Naive thymus-derived CD4-positive, alpha-beta T cell (primary cell): Measurements from ENCODE around the gene ZEB1. TPM values are rescaled to one million over a fixed set of nuclear protein-coding genes. Genes with fewer than 3 reads are reported as not detected.
A peak's percentile ranks its signal among the peaks of the same experiment; 100 is the strongest.

Experiments
- ATAC-seq: fragments of 150-1000 bp; cut with Tn5 transposase; 2 replicates; pipeline ENCODE4 v1.10.0; 2021; ENCODE audit warnings: mild to moderate bottlenecking, moderate library complexity
- CTCF ChIA-PET: fragments of 350-600 bp; sonication (Branson Sonifier 250); formaldehyde crosslinking; loops from one replicate; lab custom pipeline; 2021; ENCODE audit warnings: antibody characterized with exemption; lab: Charles Lee
- POLR2A ChIA-PET: fragments of 350-600 bp; sonication (Branson Sonifier 250); formaldehyde crosslinking; loops from one replicate; lab custom pipeline; 2021; ENCODE audit warnings: antibody characterized with exemption, inconsistent platforms; lab: Charles Lee
- DNase-seq, 9 donors: peaks; one replicate each; pipeline versions ENCODE4 v3.0.0 to v3.0.0-alpha.2; 2020 to 2022; ENCODE audit warnings: mixed read lengths in 1 of 9
- H3K27ac ChIP-seq: one replicate; pipeline ENCODE4 v1.7.0; 2013; ENCODE audit warnings: mild to moderate bottlenecking, low read depth, low read length, moderate library complexity
- H3K27me3 ChIP-seq, 2 donors: one replicate each; pipeline ENCODE4 v1.7.0; 2013; ENCODE audit warnings: low read length in 2 of 2, mild to moderate bottlenecking in 2 of 2, moderate library complexity in 2 of 2; ENCODE audit not compliant: control insufficient read depth in 2 of 2, insufficient read depth in 2 of 2
- H3K36me3 ChIP-seq, 3 experiments: 1 replicate in 2 of 3; 2 replicates in 1 of 3; pipeline ENCODE4 v1.7.0; 2013; ENCODE audit warnings: low read length in 3 of 3, mild to moderate bottlenecking in 3 of 3, moderate library complexity in 1 of 3; ENCODE audit not compliant: insufficient read depth in 3 of 3, control insufficient read depth in 2 of 3
- H3K4me1 ChIP-seq, 2 donors: one replicate each; pipeline ENCODE4 v1.7.0; 2013; ENCODE audit warnings: low read length in 2 of 2, mild to moderate bottlenecking in 2 of 2, moderate library complexity in 1 of 2; ENCODE audit not compliant: control insufficient read depth in 2 of 2, insufficient read depth in 2 of 2
- H3K4me3 ChIP-seq: 2 replicates; pipeline ENCODE4 v1.7.0; 2013; ENCODE audit warnings: mild to moderate bottlenecking, low read length
- H3K9me3 ChIP-seq, 3 experiments: 1 replicate in 2 of 3; 2 replicates in 1 of 3; pipeline ENCODE4 v1.7.0; 2013; ENCODE audit warnings: low read length in 3 of 3; ENCODE audit not compliant: control insufficient read depth in 2 of 3
- H3K27ac Mint-ChIP-seq, 9 donors: one replicate each; pipeline ENCODE4 v1.8.0; 2020 to 2022; ENCODE audit warnings: mixed read lengths in 9 of 9, mild to moderate bottlenecking in 8 of 9, moderate library complexity in 5 of 9, inconsistent platforms in 2 of 9
- H3K27me3 Mint-ChIP-seq, 5 donors: one replicate each; pipeline ENCODE4 v1.8.0; 2021 to 2022; ENCODE audit warnings: mixed read lengths in 5 of 5, mild to moderate bottlenecking in 1 of 5
- H3K36me3 Mint-ChIP-seq, 5 donors: one replicate each; pipeline ENCODE4 v1.8.0; 2020 to 2022; ENCODE audit warnings: mixed read lengths in 5 of 5, mild to moderate bottlenecking in 3 of 5, inconsistent platforms in 1 of 5
- H3K4me1 Mint-ChIP-seq, 7 donors: one replicate each; pipeline ENCODE4 v1.8.0; 2020 to 2022; ENCODE audit warnings: mixed read lengths in 7 of 7, mild to moderate bottlenecking in 3 of 7, inconsistent platforms in 1 of 7
- H3K4me3 Mint-ChIP-seq, 10 donors: one replicate each; pipeline ENCODE4 v1.8.0; 2020 to 2022; ENCODE audit warnings: mild to moderate bottlenecking in 10 of 10, mixed read lengths in 10 of 10, moderate library complexity in 6 of 10, inconsistent platforms in 2 of 10
- H3K9me3 Mint-ChIP-seq, 11 donors: one replicate each; pipeline ENCODE4 v1.8.0; 2020 to 2022; ENCODE audit warnings: mixed read lengths in 11 of 11, mild to moderate bottlenecking in 4 of 11, inconsistent platforms in 1 of 11, moderate library complexity in 1 of 11
- intact Hi-C, 2 donors: fragments of 100-400 bp; cut with micrococcal nuclease; formaldehyde crosslinking; loops; one replicate each; pipeline ENCODE4 v1.15.1; 2023
- polyA plus RNA-seq, 2 donors: library from polyadenylated mRNA; unstranded; fragments of 300-500 nt; fragmentation: Illumina TruSeq; gene quantifications; one replicate each; pipeline ENCODE4 v1.2.3, GENCODE V29; 2021
- total RNA-seq, 6 experiments: library from RNA in 5 of 6; stranded (reverse) in 5 of 6; gene quantifications; 1 replicate in 5 of 6; 2 replicates in 1 of 6; pipeline ENCODE4 v1.2.3 and lab custom pipeline; 2021 to 2026

Gene ZEB1
- total and polyA plus RNA-seq, 7 experiments from 2014 or later = 37.4 to 126 (median 77.5) TPM

- Mint-ChIP-seq H3K4me1 (peaks cover 5 to 57% (median 39%) of the 10 kb centered on the region in 7 donors), H3K9me3 (no peaks in the 10 kb centered on the region), H3K36me3 (peaks cover 0 to 22% (median 5%) of the 10 kb centered on the region in 5 donors), H3K27me3 (no peaks in the 10 kb centered on the region), H3K4me3 (no peak overlapping the region), H3K27ac (no peak overlapping the region)
- intact Hi-C loops = loop anchor here in 1 of 2 donors (2.0 kb wide), 1 partner anchor 13 kb away; no protein-coding TSS in a partner anchor
- Histone ChIP-seq H3K4me3 (no peak overlapping the region), H3K27ac (no peak overlapping the region), H3K36me3 (peaks cover 0 to 4% (median 0%) of the 10 kb centered on the region in 3 experiments), H3K4me1 (no peaks in the 10 kb centered on the region), H3K9me3 (no peaks in the 10 kb centered on the region), H3K27me3 (no peaks in the 10 kb centered on the region)
- ChIA-PET POLR2A (no interaction called here), CTCF (no interaction called here)
- DNase-seq = no peak
- no peak for ATAC-seq
Observed at GRCh38 chr10:31383810-31384588, 65.0 kb downstream of the ZEB1 start.

GRCh38 chr10:31384589-31384949, 65.6 kb downstream of the ZEB1 start:
- ChIA-PET POLR2A (no interaction called here), CTCF (no interaction called here)
- intact Hi-C loops = no loop called here
- H3K27me3 Mint-ChIP-seq = no peaks in the 10 kb centered on the region
- no peak overlapping the region for H3K4me3 Mint-ChIP-seq
- no peaks in the 10 kb centered on the region for H3K9me3 Mint-ChIP-seq
- Histone ChIP-seq H3K36me3 (peaks cover 0 to 4% (median 0%) of the 10 kb centered on the region in 3 experiments), H3K4me3 (no peak overlapping the region), H3K9me3 (no peaks in the 10 kb centered on the region), H3K27ac (no peak overlapping the region), H3K4me1 (no peaks in the 10 kb centered on the region), H3K27me3 (no peaks in the 10 kb centered on the region)
- peaks cover 0 to 28% (median 5%) of the 10 kb centered on the region in 5 donors for H3K36me3 Mint-ChIP-seq
- ATAC-seq (no peak), DNase-seq (no peak)
- peak overlapping the region in 1 of 9 donors; percentile 57 for H3K27ac Mint-ChIP-seq
- H3K4me1 Mint-ChIP-seq = peaks cover 5 to 60% (median 38%) of the 10 kb centered on the region in 7 donors

GRCh38 chr10:31390804-31391203, 71.8 kb downstream of the ZEB1 start:
- Mint-ChIP-seq H3K27ac (peak overlapping the region in 1 of 9 donors; percentile 41), H3K4me3 (no peak overlapping the region), H3K27me3 (no peaks in the 10 kb centered on the region), H3K4me1 (peaks cover 14 to 49% (median 39%) of the 10 kb centered on the region in 7 donors), H3K9me3 (no peaks in the 10 kb centered on the region), H3K36me3 (peaks cover 0 to 34% (median 14%) of the 10 kb centered on the region in 5 donors)
- ChIA-PET CTCF (no interaction called here), POLR2A (no interaction called here)
- no peak for ATAC-seq
- DNase-seq = no peak
- Histone ChIP-seq H3K9me3 (no peaks in the 10 kb centered on the region), H3K4me3 (no peak overlapping the region), H3K27ac (no peak overlapping the region), H3K27me3 (no peaks in the 10 kb centered on the region), H3K36me3 (peaks cover 0 to 7% (median 0%) of the 10 kb centered on the region in 3 experiments), H3K4me1 (no peaks in the 10 kb centered on the region)
- intact Hi-C loops = loop anchor here in 1 of 2 donors (5.0 kb wide), 1 partner anchor 69 kb away; no protein-coding TSS in a partner anchor

- ATAC-seq (no peak), DNase-seq (no peak)
- Mint-ChIP-seq H3K4me1 (peaks cover 20 to 61% (median 52%) of the 10 kb centered on the region in 7 donors), H3K27me3 (no peaks in the 10 kb centered on the region), H3K9me3 (no peaks in the 10 kb centered on the region), H3K36me3 (peaks cover 0 to 27% (median 17%) of the 10 kb centered on the region in 5 donors), H3K27ac (no peak overlapping the region), H3K4me3 (no peak overlapping the region)
- no peak overlapping the region for H3K27ac ChIP-seq
- peaks cover 0 to 3% (median 0%) of the 10 kb centered on the region in 3 experiments for H3K36me3 ChIP-seq
- POLR2A ChIA-PET = no interaction called here
- intact Hi-C loops = loop anchor here in 1 of 2 donors (5.0 kb wide), 1 partner anchor 72 kb away; no protein-coding TSS in a partner anchor
- no peak overlapping the region for H3K4me3 ChIP-seq
- CTCF ChIA-PET = interaction anchor here (0.6 to 1.0 kb wide), 2 partner anchors 9 to 87 kb away, joined by 3 to 4 read pairs; no protein-coding TSS in a partner anchor
- H3K9me3 ChIP-seq = no peaks in the 10 kb centered on the region
- no peaks in the 10 kb centered on the region for H3K4me1 ChIP-seq
- H3K27me3 ChIP-seq = no peaks in the 10 kb centered on the region
Observed at GRCh38 chr10:31393844-31394243, 74.8 kb downstream of the ZEB1 start.

GRCh38 chr10:31395695-31396094, 76.7 kb downstream of the ZEB1 start:
- Mint-ChIP-seq H3K27ac (peak overlapping the region in 3 of 9 donors; percentile 11 to 79 (median 38)), H3K4me1 (peaks cover 25 to 69% (median 54%) of the 10 kb centered on the region in 7 donors), H3K36me3 (peaks cover 0 to 17% (median 16%) of the 10 kb centered on the region in 5 donors), H3K27me3 (no peaks in the 10 kb centered on the region), H3K4me3 (no peak overlapping the region), H3K9me3 (no peaks in the 10 kb centered on the region)
- ATAC-seq (no peak), DNase-seq (no peak)
- Histone ChIP-seq H3K4me1 (no peaks in the 10 kb centered on the region), H3K36me3 (peaks cover 0 to 2% (median 0%) of the 10 kb centered on the region in 3 experiments), H3K9me3 (no peaks in the 10 kb centered on the region), H3K4me3 (no peak overlapping the region), H3K27ac (no peak overlapping the region), H3K27me3 (no peaks in the 10 kb centered on the region)
- intact Hi-C loops = loop anchor here in 1 of 2 donors (2.0 kb wide), 1 partner anchor 13 kb away; no protein-coding TSS in a partner anchor
- ChIA-PET POLR2A (no interaction called here), CTCF (no interaction called here)

- Histone ChIP-seq H3K4me3 (no peak overlapping the region), H3K9me3 (no peaks in the 10 kb centered on the region), H3K27me3 (no peaks in the 10 kb centered on the region), H3K27ac (no peak overlapping the region), H3K4me1 (no peaks in the 10 kb centered on the region), H3K36me3 (no peaks in the 10 kb centered on the region)
- Mint-ChIP-seq H3K27ac (peak overlapping the region in 2 of 9 donors; percentile 1), H3K4me1 (peaks cover 26 to 69% (median 52%) of the 10 kb centered on the region in 7 donors), H3K4me3 (peak overlapping the region in 1 of 10 donors; percentile 11), H3K27me3 (no peaks in the 10 kb centered on the region), H3K36me3 (peaks cover 0 to 13% (median 11%) of the 10 kb centered on the region in 5 donors), H3K9me3 (no peaks in the 10 kb centered on the region)
- ChIA-PET POLR2A (no interaction called here), CTCF (no interaction called here)
- DNase-seq (no peak), ATAC-seq (no peak)
- intact Hi-C loops = loop anchor here in 1 of 2 donors (2.0 kb wide), 1 partner anchor 14 kb away; no protein-coding TSS in a partner anchor
Observed at GRCh38 chr10:31396376-31396775, 77.4 kb downstream of the ZEB1 start.
